Gastrocnemius medialis (tissue), 4 donors: Measurements from ENCODE around the gene AFDN. TPM values are rescaled to one million over a fixed set of nuclear protein-coding genes. Genes with fewer than 3 reads are reported as not detected.

ENCODE experiments used
- ATAC-seq, 2 donors: fragments of 150-250 bp; one replicate each; pipeline ENCODE4 v1.9.1; 2016
- DNase-seq, 2 donors: peaks; one replicate each; pipeline ENCODE4 v3.0.0-alpha.2; 2019
- H3K27ac ChIP-seq, 4 donors: fragments of 200-600 bp; sonication (generic); 1 replicate in 1 of 4; 2 replicates in 3 of 4; pipeline ENCODE4 v1.5.1; 2016 to 2018; ENCODE audit warnings: mild to moderate bottlenecking in 2 of 4, moderate library complexity in 1 of 4
- H3K27me3 ChIP-seq, 3 donors: fragments of 200-600 bp; sonication (generic) in 2 of 3; 1 replicate in 1 of 3; 2 replicates in 2 of 3; pipeline versions ENCODE4 v1.5.1 to v1.6.0; 2016 to 2019; ENCODE audit warnings: mild to moderate bottlenecking in 1 of 3, moderate library complexity in 1 of 3
- H3K36me3 ChIP-seq, 2 donors: fragments of 200-600 bp; sonication (generic) in 1 of 2; one replicate each; pipeline ENCODE4 v1.5.1; 2017 to 2018
- H3K4me1 ChIP-seq, 2 donors: fragments of 200-600 bp; sonication (generic) in 1 of 2; one replicate each; pipeline ENCODE4 v1.5.1; 2016 to 2017; ENCODE audit warnings: mild to moderate bottlenecking in 2 of 2
- H3K4me3 ChIP-seq, 4 donors: fragments of 200-600 bp; sonication (generic) in 3 of 4; 1 replicate in 1 of 4; 2 replicates in 3 of 4; pipeline ENCODE4 v1.5.1; 2016 to 2019; ENCODE audit warnings: mild to moderate bottlenecking in 2 of 4
- H3K9me3 ChIP-seq, 3 donors: fragments of 200-600 bp; sonication (generic) in 2 of 3; 1 replicate in 1 of 3; 2 replicates in 2 of 3; pipeline ENCODE4 v1.5.1; 2016 to 2019
- POLR2A ChIP-seq, 2 donors: fragments of 450-650 bp; IDR thresholded peaks; one replicate each; pipeline ENCODE4 v1.6.1; 2017; ENCODE audit warnings: antibody characterized with exemption in 2 of 2, mild to moderate bottlenecking in 2 of 2, moderate library complexity in 2 of 2
- in situ Hi-C, 4 donors: fragments of 200-750 bp; cut with MboI; loops; one replicate each; pipeline versions ENCODE4 v1.15.0 to v1.8.0; 2017; ENCODE audit warnings: low sequenced_read_pairs in 4 of 4
- intact Hi-C: fragments of 100-400 bp; cut with DNase I; formaldehyde crosslinking; loops from one replicate; pipeline ENCODE4 v1.15.1; 2023; ENCODE audit warnings: low total_unique reads
- total RNA-seq, 4 donors: library from RNA; depleted of rRNA; stranded (reverse); fragments of >200 nt; gene quantifications; one replicate each; pipeline versions ENCODE4 v1.1.0 to v1.2.3, GENCODE V29; 2016
- TF ChIP-seq, protein P1 (sequence below), 5 experiments: fragments of 450-650 bp in 3 of 5; fragments of 200-600 bp in 2 of 5; sonication (generic) in 2 of 5; IDR thresholded peaks in 4 of 5; conservative IDR thresholded peaks in 1 of 5; 1 replicate in 4 of 5; 2 replicates in 1 of 5; pipeline ENCODE4 v1.5.1; 2016 to 2019; ENCODE audit warnings: antibody characterized with exemption in 5 of 5, mild to moderate bottlenecking in 3 of 5, moderate library complexity in 3 of 5

Gene AFDN
- total RNA-seq, 4 donors from 2014 or later = 22.2 to 66.0 (median 30.0) TPM

DNA sequence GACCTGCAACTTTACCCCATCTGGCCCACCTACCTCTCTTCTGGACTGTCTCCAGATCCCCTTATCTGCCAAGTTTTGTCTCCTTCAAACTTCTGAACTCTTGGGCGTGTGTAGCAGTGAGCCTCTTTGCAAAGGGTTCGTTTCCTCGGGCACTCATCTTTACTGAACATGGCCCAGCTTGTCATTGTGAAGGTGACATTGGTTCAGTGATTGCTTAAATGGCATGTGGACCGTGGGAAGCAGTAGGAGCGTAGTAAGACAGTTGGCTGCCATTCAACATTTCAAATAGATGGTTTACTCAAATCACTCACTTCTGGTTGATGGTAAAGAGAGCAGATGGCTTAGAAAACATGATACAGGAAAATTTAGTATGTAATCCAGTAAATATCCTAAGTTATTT, 136.0 kb downstream of the AFDN start:
- H3K4me3 ChIP-seq = no peak overlapping the region
- no peaks in the 10 kb centered on the region for H3K27me3 ChIP-seq
- H3K36me3 ChIP-seq = peaks cover 0 to 43% of the 10 kb centered on the region in 2 donors
- DNase-seq (no peak), ATAC-seq (no peak)
- H3K27ac ChIP-seq = peak overlapping the region in 3 of 4 donors; percentile 10 to 75 (median 73)
- H3K4me1 ChIP-seq = peaks cover 0 to 11% of the 10 kb centered on the region in 2 donors
- H3K9me3 ChIP-seq = no peaks in the 10 kb centered on the region
- intact Hi-C loops = no loop called here
- in situ Hi-C loops = no loop called here
- TF ChIP-seq, protein P1, sequence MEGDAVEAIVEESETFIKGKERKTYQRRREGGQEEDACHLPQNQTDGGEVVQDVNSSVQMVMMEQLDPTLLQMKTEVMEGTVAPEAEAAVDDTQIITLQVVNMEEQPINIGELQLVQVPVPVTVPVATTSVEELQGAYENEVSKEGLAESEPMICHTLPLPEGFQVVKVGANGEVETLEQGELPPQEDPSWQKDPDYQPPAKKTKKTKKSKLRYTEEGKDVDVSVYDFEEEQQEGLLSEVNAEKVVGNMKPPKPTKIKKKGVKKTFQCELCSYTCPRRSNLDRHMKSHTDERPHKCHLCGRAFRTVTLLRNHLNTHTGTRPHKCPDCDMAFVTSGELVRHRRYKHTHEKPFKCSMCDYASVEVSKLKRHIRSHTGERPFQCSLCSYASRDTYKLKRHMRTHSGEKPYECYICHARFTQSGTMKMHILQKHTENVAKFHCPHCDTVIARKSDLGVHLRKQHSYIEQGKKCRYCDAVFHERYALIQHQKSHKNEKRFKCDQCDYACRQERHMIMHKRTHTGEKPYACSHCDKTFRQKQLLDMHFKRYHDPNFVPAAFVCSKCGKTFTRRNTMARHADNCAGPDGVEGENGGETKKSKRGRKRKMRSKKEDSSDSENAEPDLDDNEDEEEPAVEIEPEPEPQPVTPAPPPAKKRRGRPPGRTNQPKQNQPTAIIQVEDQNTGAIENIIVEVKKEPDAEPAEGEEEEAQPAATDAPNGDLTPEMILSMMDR (IDR thresholded peaks at IDR 0.05 in 4 of 5, conservative IDR thresholded peaks at IDR 0.05 in 1 of 5) = no peak
- no peak for TF ChIP-seq POLR2A (IDR thresholded peaks at IDR 0.05)

GRCh38 chr6:167963589-167964057, 136.9 kb downstream of the AFDN start:
- ATAC-seq = no peak
- Histone ChIP-seq H3K36me3 (peaks cover 0 to 38% of the 10 kb centered on the region in 2 donors), H3K27ac (peak overlapping the region in 3 of 4 donors; percentile 70 to 75 (median 73))

DNA sequence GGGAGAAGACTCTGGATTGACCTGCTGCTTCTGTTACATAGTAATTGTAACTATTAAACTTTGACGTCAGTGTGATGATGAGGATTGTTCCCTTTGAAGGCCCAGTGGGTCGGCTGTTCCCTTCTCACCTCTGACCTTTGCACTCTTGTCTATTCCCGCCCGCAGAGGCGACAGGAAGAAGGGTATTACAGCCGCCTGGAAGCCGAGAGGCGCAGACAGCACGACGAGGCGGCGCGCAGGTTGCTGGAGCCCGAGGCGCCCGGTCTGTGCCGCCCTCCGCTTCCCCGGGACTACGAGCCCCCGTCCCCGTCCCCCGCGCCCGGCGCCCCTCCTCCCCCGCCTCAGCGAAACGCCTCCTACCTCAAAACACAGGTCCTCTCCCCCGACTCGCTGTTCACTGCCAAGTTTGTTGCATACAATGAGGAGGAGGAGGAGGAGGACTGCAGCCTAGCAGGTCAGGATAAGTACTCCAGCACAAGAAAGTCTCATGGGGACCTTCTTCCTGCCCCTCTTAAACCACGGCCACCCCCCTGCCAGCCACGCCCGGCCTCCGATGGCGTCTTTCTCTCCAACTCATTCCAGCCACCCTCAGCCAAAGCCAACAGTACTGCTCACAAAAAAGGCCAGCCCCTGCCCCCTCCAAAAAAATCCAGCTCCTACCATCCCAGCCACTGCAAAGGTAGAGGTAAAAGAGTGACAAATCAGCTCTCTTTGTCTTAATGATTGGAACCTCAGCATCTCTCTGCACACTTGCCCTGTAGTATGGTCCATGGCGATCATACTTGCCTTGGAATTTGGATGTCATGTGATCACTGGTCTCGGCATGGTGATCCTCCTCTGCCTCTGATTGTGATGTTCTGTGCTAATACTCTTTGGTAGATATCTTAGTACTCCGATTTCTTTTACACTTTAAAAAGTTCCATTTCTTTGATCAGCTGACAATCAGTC, 139.2 kb downstream of the AFDN start:
- H3K36me3 ChIP-seq = peaks cover 0 to 57% of the 10 kb centered on the region in 2 donors
- intact Hi-C loops = no loop called here
- in situ Hi-C loops = no loop called here
- H3K27ac ChIP-seq = peak overlapping the region; percentile 50 to 75 (median 72)
- no peak for TF ChIP-seq POLR2A (IDR thresholded peaks at IDR 0.05)
- TF ChIP-seq, protein P1 (IDR thresholded peaks at IDR 0.05 in 4 of 5, conservative IDR thresholded peaks at IDR 0.05 in 1 of 5) = no peak
- H3K4me3 ChIP-seq = peak overlapping the region in 3 of 4 donors; percentile 21 to 42 (median 35)
- H3K27me3 ChIP-seq = no peaks in the 10 kb centered on the region
- no peak for DNase-seq
- peaks cover 0 to 11% of the 10 kb centered on the region in 2 donors for H3K4me1 ChIP-seq
- no peaks in the 10 kb centered on the region for H3K9me3 ChIP-seq
- peak in 1 of 2 donors; percentile 24 for ATAC-seq

More at GRCh38 chr6:167963589-167964057, 136.9 kb downstream of the AFDN start:
- no peaks in the 10 kb centered on the region for H3K27me3 ChIP-seq
- TF ChIP-seq, protein P1 (IDR thresholded peaks at IDR 0.05 in 4 of 5, conservative IDR thresholded peaks at IDR 0.05 in 1 of 5) = no peak
- TF ChIP-seq POLR2A (IDR thresholded peaks at IDR 0.05) = no peak
- no peak for DNase-seq
- in situ Hi-C loops = no loop called here
- intact Hi-C loops = no loop called here
- H3K4me3 ChIP-seq = no peak overlapping the region
- peaks cover 0 to 11% of the 10 kb centered on the region in 2 donors for H3K4me1 ChIP-seq
- H3K9me3 ChIP-seq = no peaks in the 10 kb centered on the region

- intact Hi-C loops = no loop called here
Measured at GRCh38 chr6:167966540-167966905, 139.8 kb downstream of the AFDN start.

More at GRCh38 chr6:167966540-167966905, 139.8 kb downstream of the AFDN start:
- Histone ChIP-seq H3K4me1 (peaks cover 0 to 11% of the 10 kb centered on the region in 2 donors), H3K36me3 (peaks cover 0 to 57% of the 10 kb centered on the region in 2 donors), H3K27ac (peak overlapping the region; percentile 50 to 75 (median 72)), H3K27me3 (no peaks in the 10 kb centered on the region), H3K9me3 (no peaks in the 10 kb centered on the region), H3K4me3 (peak overlapping the region in 1 of 4 donors; percentile 42)
- peak; percentile 63 to 69 for ATAC-seq
- no peak for DNase-seq
- in situ Hi-C loops = no loop called here
- peak; percentile 11 to 29 for TF ChIP-seq POLR2A (IDR thresholded peaks at IDR 0.05)
- TF ChIP-seq, protein P1 (IDR thresholded peaks at IDR 0.05 in 4 of 5, conservative IDR thresholded peaks at IDR 0.05 in 1 of 5) = no peak
